Ascending aorta (tissue), 2 donors: Measurements from ENCODE around the gene BAHCC1. TPM values are rescaled to one million over a fixed set of nuclear protein-coding genes. Genes with fewer than 3 reads are reported as not detected.
A peak's percentile ranks its signal among the peaks of the same experiment; 100 is the strongest.

Source experiments
- DNase-seq, 2 donors: peaks; one replicate each; pipeline ENCODE4 v3.0.0-alpha.2; 2019; ENCODE audit warnings: low spot score in 2 of 2
- H3K27ac ChIP-seq, 2 donors: fragments of 200-600 bp; sonication (generic); one replicate each; pipeline ENCODE4 v1.5.1; 2016 to 2017; ENCODE audit warnings: mild to moderate bottlenecking in 1 of 2
- H3K27me3 ChIP-seq: fragments of 200-600 bp; sonication (generic); one replicate; pipeline ENCODE4 v1.5.1; 2017
- H3K36me3 ChIP-seq, 2 donors: fragments of 200-600 bp; sonication (generic); one replicate each; pipeline ENCODE4 v1.5.1; 2016
- H3K4me1 ChIP-seq, 2 donors: fragments of 200-600 bp; sonication (generic); one replicate each; pipeline ENCODE4 v1.5.1; 2016 to 2017; ENCODE audit warnings: mild to moderate bottlenecking in 1 of 2
- H3K4me3 ChIP-seq, 2 donors: fragments of 200-600 bp; sonication (generic); one replicate each; pipeline ENCODE4 v1.5.1; 2016 to 2017; ENCODE audit warnings: mild to moderate bottlenecking in 1 of 2
- H3K9me3 ChIP-seq, 2 donors: fragments of 200-600 bp; sonication (generic); one replicate each; pipeline ENCODE4 v1.5.1; 2016
- intact Hi-C: fragments of 100-400 bp; cut with DNase I; formaldehyde crosslinking; loops from one replicate; pipeline ENCODE4 v1.15.1; 2023
- total RNA-seq: library from RNA; depleted of rRNA; stranded (reverse); fragments of >200 nt; gene quantifications from one replicate; pipeline ENCODE4 v1.1.0, GENCODE V29; 2016
- TF ChIP-seq, protein P1 (sequence below), 3 experiments: fragments of 200-600 bp in 2 of 3; fragments of 450-650 bp in 1 of 3; sonication (generic) in 2 of 3; IDR thresholded peaks; one replicate each; pipeline ENCODE4 v1.5.1; 2016 to 2019; ENCODE audit warnings: antibody characterized with exemption in 3 of 3, mild to moderate bottlenecking in 1 of 3, moderate library complexity in 1 of 3

The BAHCC1 gene
- total RNA-seq, 1 donor from 2014 or later: 29.1 TPM

DNA sequence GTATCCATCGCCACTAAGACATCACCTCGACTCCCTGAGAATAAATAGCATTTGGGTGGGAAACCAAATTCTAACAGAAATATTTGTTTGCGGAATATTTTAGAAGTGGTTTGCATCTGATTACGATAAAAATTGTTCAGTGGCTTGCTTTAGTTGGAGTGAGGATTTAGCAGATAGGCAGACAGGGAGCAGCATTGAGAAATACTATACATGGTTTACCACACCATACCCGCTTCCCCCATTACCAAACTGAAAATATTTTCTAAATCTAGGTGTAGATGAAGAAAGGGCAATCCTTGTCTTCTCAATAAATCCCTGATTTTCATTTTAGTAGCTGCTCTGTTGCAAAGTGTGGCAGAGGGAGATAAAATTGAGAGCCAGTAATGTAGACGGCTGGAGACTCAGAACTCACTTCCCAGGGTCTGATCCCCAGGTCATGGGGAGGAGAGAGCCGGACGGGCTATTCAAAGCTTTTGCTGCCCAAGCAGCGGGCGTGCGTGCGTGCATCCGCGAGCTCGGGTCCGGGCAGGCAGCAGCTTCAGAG, 808 bp upstream of the BAHCC1 start:
- Histone ChIP-seq H3K4me1 (peaks cover 14 to 22% of the 10 kb centered on the region in 2 donors), H3K4me3 (peak overlapping the region; percentile 34 to 93), H3K27ac (peak overlapping the region; percentile 45 to 97), H3K9me3 (no peaks in the 10 kb centered on the region), H3K36me3 (no peaks in the 10 kb centered on the region), H3K27me3 (no peaks in the 10 kb centered on the region)
- intact Hi-C loops: loop anchor here (1.0 to 2.0 kb wide), 5 partner anchors 32 to 119 kb away; partner anchors contain the start of gene SLC38A10
- TF ChIP-seq, protein P1, sequence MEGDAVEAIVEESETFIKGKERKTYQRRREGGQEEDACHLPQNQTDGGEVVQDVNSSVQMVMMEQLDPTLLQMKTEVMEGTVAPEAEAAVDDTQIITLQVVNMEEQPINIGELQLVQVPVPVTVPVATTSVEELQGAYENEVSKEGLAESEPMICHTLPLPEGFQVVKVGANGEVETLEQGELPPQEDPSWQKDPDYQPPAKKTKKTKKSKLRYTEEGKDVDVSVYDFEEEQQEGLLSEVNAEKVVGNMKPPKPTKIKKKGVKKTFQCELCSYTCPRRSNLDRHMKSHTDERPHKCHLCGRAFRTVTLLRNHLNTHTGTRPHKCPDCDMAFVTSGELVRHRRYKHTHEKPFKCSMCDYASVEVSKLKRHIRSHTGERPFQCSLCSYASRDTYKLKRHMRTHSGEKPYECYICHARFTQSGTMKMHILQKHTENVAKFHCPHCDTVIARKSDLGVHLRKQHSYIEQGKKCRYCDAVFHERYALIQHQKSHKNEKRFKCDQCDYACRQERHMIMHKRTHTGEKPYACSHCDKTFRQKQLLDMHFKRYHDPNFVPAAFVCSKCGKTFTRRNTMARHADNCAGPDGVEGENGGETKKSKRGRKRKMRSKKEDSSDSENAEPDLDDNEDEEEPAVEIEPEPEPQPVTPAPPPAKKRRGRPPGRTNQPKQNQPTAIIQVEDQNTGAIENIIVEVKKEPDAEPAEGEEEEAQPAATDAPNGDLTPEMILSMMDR (IDR thresholded peaks at IDR 0.05): peak in 1 of 3 experiments; percentile 14
- DNase-seq: no peak

DNA sequence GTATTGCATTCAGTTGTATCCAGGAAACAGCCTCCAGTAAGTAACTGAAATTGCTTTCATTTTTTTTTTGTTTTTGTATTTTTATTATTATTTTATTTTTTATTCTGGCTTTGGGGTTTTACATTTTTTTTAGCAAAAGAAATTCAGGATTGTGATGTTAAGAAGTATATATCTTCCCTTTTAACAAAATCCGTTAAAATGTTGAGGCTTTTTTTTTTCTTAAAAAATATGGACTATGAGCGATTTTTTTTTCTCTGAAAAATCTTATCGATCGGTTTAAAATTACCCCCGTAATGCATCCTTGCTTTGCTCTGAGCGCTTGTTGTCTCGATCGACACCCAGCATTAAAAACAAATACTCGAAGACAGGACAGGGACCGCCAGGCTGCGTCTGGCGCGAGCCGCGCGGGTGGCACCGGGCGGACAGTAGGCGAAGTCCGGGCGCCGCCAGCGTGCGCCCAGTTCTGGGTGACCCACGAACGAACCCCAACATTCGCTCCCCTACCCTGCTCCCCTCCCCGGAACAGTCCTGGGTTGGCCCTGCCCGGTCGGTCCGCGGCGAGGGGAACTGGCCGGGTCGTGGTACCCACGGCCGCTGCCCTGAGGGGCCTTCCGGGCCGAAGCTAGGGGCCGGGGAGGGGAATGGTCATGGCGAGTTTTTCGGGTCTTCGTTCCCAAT, 482 bp downstream of the BAHCC1 start:
- no peaks in the 10 kb centered on the region for H3K36me3 ChIP-seq
- H3K27ac ChIP-seq: peak overlapping the region; percentile 91 to 94
- no peaks in the 10 kb centered on the region for H3K9me3 ChIP-seq
- H3K4me1 ChIP-seq: peaks cover 14 to 25% of the 10 kb centered on the region in 2 donors
- peak overlapping the region; percentile 81 to 91 for H3K4me3 ChIP-seq
- intact Hi-C loops: loop anchor here (2.0 kb wide), 2 partner anchors 31 to 101 kb away; partner anchors contain the start of gene SLC38A10
- TF ChIP-seq, protein P1 (IDR thresholded peaks at IDR 0.05): no peak
- no peaks in the 10 kb centered on the region for H3K27me3 ChIP-seq
- DNase-seq: no peak

DNA sequence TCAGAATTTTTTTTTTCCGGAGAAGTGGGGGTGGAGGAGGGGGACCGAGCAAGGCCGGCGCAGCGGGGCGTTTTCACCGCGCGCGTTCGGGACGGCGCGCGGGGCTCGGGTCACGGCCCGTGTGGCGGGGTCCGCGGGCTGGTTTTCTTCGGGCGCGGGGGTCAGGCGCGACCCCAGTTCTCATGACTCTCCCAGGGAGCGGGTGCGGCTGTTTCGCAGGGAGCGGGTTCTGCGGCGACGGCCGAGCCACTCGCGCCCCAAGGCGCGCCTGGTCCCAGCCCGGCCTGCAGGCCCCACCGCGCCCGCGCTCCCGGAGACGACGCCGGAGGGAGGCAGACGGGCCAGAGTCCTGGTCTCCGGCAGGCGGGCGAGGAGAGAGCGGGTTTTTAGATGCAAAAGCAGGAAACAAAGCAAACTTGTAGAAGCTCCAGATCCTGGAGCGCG, 1.0 kb downstream of the BAHCC1 start:
- no peak for DNase-seq
- Histone ChIP-seq H3K36me3 (no peaks in the 10 kb centered on the region), H3K4me1 (peaks cover 14 to 27% of the 10 kb centered on the region in 2 donors), H3K9me3 (no peaks in the 10 kb centered on the region), H3K27ac (peak overlapping the region; percentile 91 to 94), H3K27me3 (no peaks in the 10 kb centered on the region), H3K4me3 (peak overlapping the region; percentile 81 to 91)
- TF ChIP-seq, protein P1 (IDR thresholded peaks at IDR 0.05): no peak
- intact Hi-C loops: no loop called here

DNA sequence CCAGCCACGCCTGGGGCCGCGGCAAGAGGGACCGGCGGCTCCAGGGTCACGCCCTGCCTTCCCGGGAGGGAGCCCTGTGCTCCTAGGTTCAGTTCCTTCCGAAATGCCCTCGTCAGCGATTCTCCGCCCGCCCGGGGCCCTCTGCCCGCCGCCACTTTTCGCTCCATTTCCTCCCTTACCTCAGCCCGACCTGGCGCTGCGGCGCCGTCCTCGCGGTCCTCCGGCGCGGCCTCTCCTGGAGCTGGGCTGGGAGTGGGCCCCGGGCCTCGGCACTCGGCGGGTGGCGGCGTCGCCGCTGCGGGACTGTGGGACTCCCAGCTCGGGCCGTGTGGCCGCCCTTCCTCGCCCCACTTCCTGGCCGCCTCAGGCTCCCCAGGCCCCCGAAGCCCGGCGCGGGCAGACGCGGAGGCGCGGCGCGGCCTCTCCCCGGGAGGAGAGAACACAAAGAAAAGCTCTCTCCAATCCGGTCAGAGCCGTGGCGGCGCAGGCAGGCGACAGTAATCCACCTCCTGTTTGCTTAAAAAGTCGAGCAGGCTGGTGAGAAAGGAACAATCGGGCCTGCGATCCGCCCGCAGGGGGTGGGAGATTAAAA, 1.6 kb downstream of the BAHCC1 start:
- Histone ChIP-seq H3K27ac (peak overlapping the region; percentile 91 to 94), H3K4me3 (peak overlapping the region; percentile 81 to 91), H3K27me3 (no peaks in the 10 kb centered on the region), H3K9me3 (no peaks in the 10 kb centered on the region), H3K36me3 (no peaks in the 10 kb centered on the region), H3K4me1 (peaks cover 16 to 27% of the 10 kb centered on the region in 2 donors)
- TF ChIP-seq, protein P1 (IDR thresholded peaks at IDR 0.05): no peak
- intact Hi-C loops: no loop called here
- no peak for DNase-seq

DNA sequence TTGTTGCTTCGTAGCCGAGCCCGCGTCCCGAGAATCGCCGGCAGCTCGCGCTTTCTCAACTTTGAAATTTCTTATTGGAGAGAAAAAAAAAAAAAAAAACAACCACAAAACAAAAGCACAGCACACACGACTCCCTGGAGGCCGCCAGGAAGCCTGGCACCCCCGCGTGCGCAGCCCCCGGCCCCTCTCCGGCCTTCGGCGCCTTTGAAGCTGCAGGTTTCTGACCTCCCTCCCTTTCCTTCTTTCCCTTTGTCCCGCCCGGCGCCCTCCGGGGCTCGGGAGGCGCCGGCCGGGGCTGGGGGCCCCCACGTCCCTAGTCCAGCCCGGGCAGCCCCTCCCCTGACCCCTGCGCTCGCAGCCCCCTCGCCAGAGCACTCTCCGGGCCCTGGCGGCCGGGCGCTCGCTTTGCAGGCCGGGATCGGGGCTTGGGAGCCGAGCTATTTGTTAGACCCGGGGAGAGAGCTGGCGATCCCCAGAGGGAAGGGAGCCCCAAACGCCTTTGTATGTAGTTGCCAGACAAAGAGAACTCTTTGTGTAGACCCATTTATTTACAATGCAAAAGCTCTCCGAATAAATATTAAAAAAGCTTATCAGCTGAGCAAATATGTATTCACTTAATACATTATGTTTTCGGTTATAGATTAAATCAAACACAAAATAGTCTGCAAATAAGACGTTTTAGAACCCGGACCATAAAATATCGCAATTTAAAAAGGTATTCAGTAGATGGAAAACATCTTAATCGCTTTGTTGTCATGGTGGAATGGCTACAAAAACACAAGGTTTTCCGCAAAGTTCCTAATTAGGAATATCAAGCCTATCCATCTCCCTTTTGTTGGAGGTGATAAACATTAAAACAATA, 2.3 kb downstream of the BAHCC1 start:
- no peaks in the 10 kb centered on the region for H3K36me3 ChIP-seq
- peak overlapping the region; percentile 81 to 91 for H3K4me3 ChIP-seq
- TF ChIP-seq, protein P1 (IDR thresholded peaks at IDR 0.05): peak in 2 of 3 experiments; percentile 6 to 15
- no peak for DNase-seq
- intact Hi-C loops: no loop called here
- H3K27ac ChIP-seq: peak overlapping the region; percentile 91 to 94
- peaks cover 16 to 28% of the 10 kb centered on the region in 2 donors for H3K4me1 ChIP-seq
- H3K27me3 ChIP-seq: no peaks in the 10 kb centered on the region
- H3K9me3 ChIP-seq: no peaks in the 10 kb centered on the region
